Stomach (tissue), 9 donors: Measurements from ENCODE around the gene INTS1. TPM values are rescaled to one million over a fixed set of nuclear protein-coding genes. Genes with fewer than 3 reads are reported as not detected.

ENCODE experiments used
- DNase-seq, 2 donors: peaks; one replicate each; pipeline versions ENCODE4 v3.0.0 to v3.0.0-alpha.2; 2013 to 2019
- H3K27ac ChIP-seq, 5 donors: fragments of 200-600 bp in 4 of 5; sonication (generic) in 4 of 5; one replicate each; pipeline ENCODE4 v1.5.1; 2013 to 2019; ENCODE audit warnings: mild to moderate bottlenecking in 1 of 5, moderate library complexity in 1 of 5
- H3K27me3 ChIP-seq, 3 donors: fragments of 200-600 bp; sonication (generic); one replicate each; pipeline ENCODE4 v1.5.1; 2017 to 2019; ENCODE audit warnings: mixed run types in 1 of 3
- H3K36me3 ChIP-seq, 4 donors: fragments of 200-600 bp; sonication (generic); 1 replicate in 3 of 4; 2 replicates in 1 of 4; pipeline ENCODE4 v1.5.1; 2016 to 2019
- H3K4me1 ChIP-seq, 4 donors: fragments of 200-600 bp; sonication (generic); one replicate each; pipeline ENCODE4 v1.5.1; 2016 to 2019
- H3K4me3 ChIP-seq, 4 donors: fragments of 200-600 bp; sonication (generic) in 3 of 4; one replicate each; pipeline ENCODE4 v1.5.1; 2016 to 2019; ENCODE audit warnings: mild to moderate bottlenecking in 1 of 4
- H3K9me3 ChIP-seq, 4 donors: fragments of 200-600 bp; sonication (generic); one replicate each; pipeline ENCODE4 v1.5.1; 2016 to 2019
- EP300 ChIP-seq: sonication (generic); formaldehyde crosslinking; IDR thresholded peaks from one replicate; pipeline ENCODE4 v1.6.1; 2017; ENCODE audit warnings: antibody characterized with exemption
- POLR2A ChIP-seq, 4 donors: fragments of 450-650 bp; IDR thresholded peaks; one replicate each; pipeline ENCODE4 v1.6.1; 2016; ENCODE audit warnings: antibody characterized with exemption in 4 of 4, control low read depth in 2 of 4, mild to moderate bottlenecking in 1 of 4, moderate library complexity in 1 of 4
- POLR2AphosphoS5 ChIP-seq, 3 donors: sonication (generic); formaldehyde crosslinking; IDR thresholded peaks; one replicate each; pipeline ENCODE4 v1.6.1; 2016; ENCODE audit warnings: antibody characterized with exemption in 3 of 3
- WGBS, 5 donors: extraction: QIAGEN DNeasy Blood & Tissue Kit in 3 of 5; methylation state at CpG; one replicate each; pipeline versions ENCODE4 v1.1.5 to v1.1.7; 2013 to 2018; 5-methylcytosine and 5-hydroxymethylcytosine counted together
- intact Hi-C: fragments of 100-400 bp; cut with DNase I; formaldehyde crosslinking; loops from one replicate; pipeline ENCODE4 v1.15.1; 2023; ENCODE audit warnings: low total_unique reads
- polyA plus RNA-seq, 3 donors: library from polyadenylated mRNA; stranded (reverse); fragments of 200-250 nt; gene quantifications; one replicate each; pipeline ENCODE4 v1.2.3, GENCODE V29; 2013
- total RNA-seq, 5 donors: library from RNA; depleted of rRNA; stranded (reverse); fragments of >200 nt; gene quantifications; one replicate each; pipeline versions ENCODE4 v1.1.0 to v1.2.3, GENCODE V29; 2014 to 2016
- TF ChIP-seq, protein P1 (sequence below), 7 experiments: fragments of 450-650 bp in 4 of 7; fragments of 200-600 bp in 3 of 7; sonication (generic) in 3 of 7; IDR thresholded peaks; one replicate each; pipeline ENCODE4 v1.5.1; 2016 to 2019; ENCODE audit warnings: antibody characterized with exemption in 7 of 7, control low read depth in 2 of 7, mild to moderate bottlenecking in 1 of 7
- donor health status: healthy with polysubstance abuse.
- donor health status: Bipolar disorder and iron deficiency.
- donor health status: healthy.

INTS1 gene
- total and polyA plus RNA-seq, 8 donors, result 24.4 to 724 (median 56.2) TPM

DNA sequence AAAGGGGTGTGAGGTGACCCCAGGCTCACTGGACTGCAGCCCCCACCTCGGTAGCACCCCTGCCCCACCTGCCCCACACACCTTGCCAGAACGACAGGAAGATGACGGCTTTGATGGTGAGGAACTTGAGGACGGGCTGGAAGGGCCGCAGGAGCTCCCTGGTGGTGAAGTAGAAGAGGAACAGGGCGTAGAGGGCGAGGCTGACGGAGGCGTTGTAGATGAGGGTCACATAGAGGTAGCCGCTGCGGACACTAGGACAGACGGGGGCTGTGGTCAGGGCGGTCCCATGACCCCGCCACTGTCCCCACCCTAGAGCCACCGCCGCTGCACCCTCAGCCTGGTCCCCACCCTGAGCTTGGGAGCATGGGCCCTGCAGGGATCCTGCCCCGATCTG, 44.2 kb upstream of the INTS1 start:
- 71 to 83% (median 76%) methylated on average over 17 of the region's 17 CpGs for WGBS, 5 donors
- no peak for DNase-seq
- TF ChIP-seq, protein P1, sequence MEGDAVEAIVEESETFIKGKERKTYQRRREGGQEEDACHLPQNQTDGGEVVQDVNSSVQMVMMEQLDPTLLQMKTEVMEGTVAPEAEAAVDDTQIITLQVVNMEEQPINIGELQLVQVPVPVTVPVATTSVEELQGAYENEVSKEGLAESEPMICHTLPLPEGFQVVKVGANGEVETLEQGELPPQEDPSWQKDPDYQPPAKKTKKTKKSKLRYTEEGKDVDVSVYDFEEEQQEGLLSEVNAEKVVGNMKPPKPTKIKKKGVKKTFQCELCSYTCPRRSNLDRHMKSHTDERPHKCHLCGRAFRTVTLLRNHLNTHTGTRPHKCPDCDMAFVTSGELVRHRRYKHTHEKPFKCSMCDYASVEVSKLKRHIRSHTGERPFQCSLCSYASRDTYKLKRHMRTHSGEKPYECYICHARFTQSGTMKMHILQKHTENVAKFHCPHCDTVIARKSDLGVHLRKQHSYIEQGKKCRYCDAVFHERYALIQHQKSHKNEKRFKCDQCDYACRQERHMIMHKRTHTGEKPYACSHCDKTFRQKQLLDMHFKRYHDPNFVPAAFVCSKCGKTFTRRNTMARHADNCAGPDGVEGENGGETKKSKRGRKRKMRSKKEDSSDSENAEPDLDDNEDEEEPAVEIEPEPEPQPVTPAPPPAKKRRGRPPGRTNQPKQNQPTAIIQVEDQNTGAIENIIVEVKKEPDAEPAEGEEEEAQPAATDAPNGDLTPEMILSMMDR (IDR thresholded peaks at IDR 0.05), result no peak
- TF ChIP-seq EP300 (no peak), POLR2A (IDR thresholded peaks at IDR 0.05) (no peak), POLR2AphosphoS5 (IDR thresholded peaks at IDR 0.05) (no peak)
- peaks cover 4 to 20% (median 15%) of the 10 kb centered on the region in 4 donors for H3K4me1 ChIP-seq
- peaks cover 0 to 57% (median 40%) of the 10 kb centered on the region in 4 donors for H3K36me3 ChIP-seq
- intact Hi-C loops, result no loop called here
- no peak overlapping the region for H3K4me3 ChIP-seq
- H3K27ac ChIP-seq, result no peak overlapping the region
- no peaks in the 10 kb centered on the region for H3K27me3 ChIP-seq
- no peaks in the 10 kb centered on the region for H3K9me3 ChIP-seq

DNA sequence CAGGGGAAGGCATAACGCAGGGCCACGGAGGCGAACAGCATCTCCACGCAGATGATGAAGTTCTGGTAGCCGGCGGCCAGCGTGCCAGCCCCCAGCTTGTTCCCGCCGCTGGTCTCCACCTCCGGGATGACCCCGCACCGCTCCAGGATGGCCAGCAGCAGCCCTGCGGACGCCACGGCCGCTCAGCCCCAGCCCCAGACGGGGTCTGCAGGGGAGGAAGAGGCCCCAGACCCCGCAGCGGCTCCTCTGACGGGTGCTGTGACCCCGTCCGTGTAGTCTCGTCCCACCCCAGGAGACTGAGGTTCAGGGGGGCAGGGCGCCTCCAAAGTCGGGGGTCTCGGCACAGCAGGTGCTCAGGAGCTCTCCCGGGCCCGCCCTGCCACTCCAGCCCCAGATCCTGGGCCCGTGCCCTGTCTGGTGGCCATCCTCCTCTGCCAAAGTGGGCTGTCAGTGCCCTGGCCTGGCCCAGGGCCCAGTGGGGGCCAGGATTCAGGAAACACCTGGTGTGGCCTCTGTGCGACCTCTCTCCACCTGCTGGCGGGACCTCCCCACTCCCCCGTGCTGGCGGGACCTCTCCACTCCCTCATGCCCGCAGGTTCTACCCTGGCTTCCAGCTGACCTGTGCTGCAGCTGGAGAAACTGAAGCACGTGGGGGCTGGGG, 43.7 kb upstream of the INTS1 start:
- intact Hi-C loops, result no loop called here
- TF ChIP-seq POLR2A (IDR thresholded peaks at IDR 0.05) (no peak), POLR2AphosphoS5 (IDR thresholded peaks at IDR 0.05) (no peak), EP300 (no peak)
- TF ChIP-seq, protein P1 (IDR thresholded peaks at IDR 0.05), result no peak
- peaks cover 4 to 20% (median 15%) of the 10 kb centered on the region in 4 donors for H3K4me1 ChIP-seq

DNA sequence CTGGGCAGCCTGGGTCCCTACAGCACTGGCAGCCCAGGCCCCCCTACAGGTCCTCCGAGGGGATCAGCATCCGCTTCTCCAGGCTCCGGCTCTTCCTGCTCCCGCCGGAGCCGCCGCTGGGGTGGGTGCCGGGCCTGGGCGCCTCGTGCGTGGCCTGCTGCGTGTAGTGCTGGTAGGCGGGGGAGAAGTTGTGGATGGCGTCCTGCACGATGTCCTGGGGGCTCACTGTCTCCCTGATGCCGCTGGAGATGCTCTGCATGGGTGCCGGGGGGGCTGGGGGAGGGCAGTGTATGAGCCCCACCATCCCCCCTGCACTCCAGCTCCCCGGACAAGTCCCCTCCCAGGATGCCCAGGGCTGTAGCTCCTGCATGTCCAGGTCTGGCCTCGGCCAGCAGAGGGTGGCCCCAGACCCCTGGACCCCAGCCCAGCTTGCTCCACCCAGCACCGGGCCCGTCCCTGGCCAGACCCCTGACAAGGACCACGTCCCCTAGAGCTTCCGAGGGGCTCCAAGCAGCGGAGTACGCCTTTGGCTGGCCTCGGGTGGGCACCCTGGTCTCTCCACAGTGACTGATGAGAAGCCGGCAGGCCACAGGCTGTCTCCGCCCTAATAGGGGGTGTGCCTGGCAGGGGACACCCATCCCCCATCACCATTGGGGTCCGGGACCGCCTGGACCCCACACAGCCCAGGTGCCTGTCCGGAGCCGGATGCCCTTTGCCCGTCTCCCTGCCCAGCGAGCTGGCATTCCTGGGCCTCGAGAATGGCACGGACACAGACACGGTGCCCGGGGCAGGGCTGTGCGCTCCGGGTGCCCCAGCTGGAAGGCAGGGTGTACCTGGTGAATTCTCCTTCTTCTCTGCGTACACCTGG, 43.0 kb upstream of the INTS1 start:
- H3K9me3 ChIP-seq, result no peaks in the 10 kb centered on the region
- peaks cover 4 to 20% (median 15%) of the 10 kb centered on the region in 4 donors for H3K4me1 ChIP-seq
- no peak overlapping the region for H3K27ac ChIP-seq
- H3K4me3 ChIP-seq, result no peak overlapping the region
- TF ChIP-seq EP300 (no peak), POLR2AphosphoS5 (IDR thresholded peaks at IDR 0.05) (no peak), POLR2A (IDR thresholded peaks at IDR 0.05) (no peak)
- TF ChIP-seq, protein P1 (IDR thresholded peaks at IDR 0.05), result no peak
- 86 to 94% (median 91%) methylated on average over 18 to 41 of the region's 41 CpGs for WGBS, 5 donors
- intact Hi-C loops, result no loop called here
- peaks cover 4 to 70% (median 53%) of the 10 kb centered on the region in 4 donors for H3K36me3 ChIP-seq
- no peaks in the 10 kb centered on the region for H3K27me3 ChIP-seq
- no peak for DNase-seq

More for the DNA sequence above, 43.7 kb upstream of the INTS1 start:
- H3K27me3 ChIP-seq, result no peaks in the 10 kb centered on the region
- H3K9me3 ChIP-seq, result no peaks in the 10 kb centered on the region
- no peak overlapping the region for H3K4me3 ChIP-seq
- H3K36me3 ChIP-seq, result peaks cover 0 to 62% (median 45%) of the 10 kb centered on the region in 4 donors
- no peak for DNase-seq
- 76 to 85% (median 83%) methylated on average over 14 to 35 of the region's 35 CpGs for WGBS, 5 donors
- no peak overlapping the region for H3K27ac ChIP-seq

DNA sequence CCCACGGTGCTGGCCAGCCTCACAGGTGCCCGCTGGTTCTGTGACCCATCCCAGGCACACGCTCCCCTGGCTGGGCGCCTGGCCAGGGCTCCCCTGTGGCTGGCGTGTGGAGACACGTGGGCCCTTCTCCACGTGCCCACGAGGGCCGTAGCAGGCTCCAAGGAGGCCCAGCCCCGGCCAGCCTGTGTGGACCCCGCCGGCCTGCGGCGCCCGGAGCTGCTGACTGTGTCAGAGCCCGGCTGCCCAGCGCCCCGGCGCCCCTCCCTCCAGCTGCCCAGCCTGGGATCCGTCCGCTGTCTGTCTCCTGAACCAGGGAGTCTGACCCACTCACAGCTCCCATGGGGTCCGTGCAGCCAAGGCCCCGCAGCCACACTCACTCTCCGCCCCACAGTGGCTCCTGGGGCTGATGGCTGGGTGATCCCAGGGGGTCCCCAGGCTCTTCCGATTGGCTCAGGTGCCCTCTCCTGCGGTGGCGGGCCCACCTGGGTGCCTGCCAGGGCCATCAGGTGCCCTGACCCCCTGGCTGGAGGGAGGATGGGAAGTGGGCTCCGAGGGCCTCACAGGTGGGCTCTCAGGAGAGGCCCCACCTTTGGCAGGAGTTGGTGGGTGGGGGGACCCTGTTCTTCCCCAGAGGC, 42.2 kb upstream of the INTS1 start:
- Histone ChIP-seq H3K4me3 (no peak overlapping the region), H3K27me3 (no peaks in the 10 kb centered on the region), H3K27ac (peak overlapping the region in 3 of 5 donors; percentile 2 to 46 (median 26)), H3K4me1 (peaks cover 4 to 20% (median 15%) of the 10 kb centered on the region in 4 donors), H3K9me3 (no peaks in the 10 kb centered on the region), H3K36me3 (peaks cover 12 to 77% (median 60%) of the 10 kb centered on the region in 4 donors)
- intact Hi-C loops, result no loop called here
- 72 to 83% (median 78%) methylated on average over 7 to 28 of the region's 28 CpGs for WGBS, 5 donors
- TF ChIP-seq EP300, result no peak
- TF ChIP-seq, protein P1 (IDR thresholded peaks at IDR 0.05), result no peak
- no peak for TF ChIP-seq POLR2AphosphoS5 (IDR thresholded peaks at IDR 0.05)
- no peak for TF ChIP-seq POLR2A (IDR thresholded peaks at IDR 0.05)
- DNase-seq, result no peak
